IMR-90 (cell line): ENCODE results near the gene FAM124A. TPM values are rescaled to one million over a fixed set of nuclear protein-coding genes. Genes with fewer than 3 reads are reported as not detected.

Source experiments
- ATAC-seq: fragments of 200-7000 bp; cut with Tn5 transposase; 2 replicates; pipeline ENCODE4 v1.9.1; 2020; ENCODE audit warnings: low read depth, mild to moderate bottlenecking, moderate library complexity
- BruUV-seq: library from RNA; stranded (reverse); fragments of 400-500 nt; replicated peaks from 2 replicates; lab custom pipeline; 2021; lab: Mats Ljungman, UMichigan
- CTCF ChIA-PET: fragments of 300-600 bp; formaldehyde crosslinking; extraction: SDS; loops from one replicate; lab custom pipeline; 2021; ENCODE audit warnings: antibody characterized with exemption; lab: Yijun Ruan, JAX
- POLR2A ChIA-PET: fragments of 300-600 bp; sonication (Branson Sonifier 250); formaldehyde crosslinking; loops from one replicate; lab custom pipeline; 2022; ENCODE audit warnings: antibody characterized with exemption; ENCODE audit not compliant: unreplicated experiment; lab: Charles Lee
- DNase-seq: peaks from one replicate; pipeline ENCODE4 v3.0.0; 2013
- H2AFZ ChIP-seq: replicated peaks from 2 replicates; pipeline ENCODE3; 2013; ENCODE audit warnings: low read length, mild to moderate bottlenecking; ENCODE audit not compliant: poor library complexity
- H2AK5ac ChIP-seq: 2 replicates; pipeline ENCODE4 v1.6.1; 2013; ENCODE audit warnings: low read depth, low read length, inconsistent platforms
- H2AK9ac ChIP-seq: replicated peaks from 2 replicates; pipeline ENCODE3; 2013; ENCODE audit warnings: mild to moderate bottlenecking, low read depth, low read length, moderate library complexity; ENCODE audit not compliant: poor library complexity
- H2BK120ac ChIP-seq: 2 replicates; pipeline ENCODE4 v1.6.1; 2013; ENCODE audit warnings: low read depth, low read length, inconsistent platforms
- H2BK15ac ChIP-seq: 3 replicates; pipeline ENCODE4 v1.6.1; 2013; ENCODE audit warnings: low read depth, low read length, inconsistent platforms
- H2BK20ac ChIP-seq: 2 replicates; pipeline ENCODE4 v1.6.1; 2013; ENCODE audit warnings: low read depth, mild to moderate bottlenecking, inconsistent platforms, low read length, moderate library complexity
- H2BK5ac ChIP-seq: 2 replicates; pipeline ENCODE4 v1.6.1; 2013; ENCODE audit warnings: mild to moderate bottlenecking, low read depth, low read length, inconsistent platforms; ENCODE audit not compliant: poor library complexity, severe bottlenecking
- H3K14ac ChIP-seq: replicated peaks from 2 replicates; pipeline ENCODE4 v1.6.1; 2013; ENCODE audit warnings: low read depth, low read length, inconsistent platforms
- H3K18ac ChIP-seq: 2 replicates; pipeline ENCODE4 v1.6.1; 2013; ENCODE audit warnings: low read depth, low read length, control low read depth
- H3K23ac ChIP-seq: 2 replicates; pipeline ENCODE4 v1.6.1; 2013; ENCODE audit warnings: low read depth, low read length, inconsistent platforms
- H3K27ac ChIP-seq: 2 replicates; pipeline ENCODE4 v1.5.1; 2013; ENCODE audit warnings: mild to moderate bottlenecking, control low read depth, low read length; ENCODE audit not compliant: insufficient read depth
- H3K27me3 ChIP-seq: 2 replicates; pipeline ENCODE4 v1.6.1; 2013; ENCODE audit warnings: low read length; ENCODE audit not compliant: control insufficient read depth, insufficient read depth
- H3K36me3 ChIP-seq: 2 replicates; pipeline ENCODE4 v1.6.1; 2013; ENCODE audit warnings: low read length, mixed read lengths; ENCODE audit not compliant: control insufficient read depth, insufficient read depth
- H3K4ac ChIP-seq: 2 replicates; pipeline ENCODE4 v1.6.1; 2013; ENCODE audit warnings: low read depth, low read length, inconsistent platforms
- H3K4me1 ChIP-seq: 2 replicates; pipeline ENCODE4 v1.6.1; 2013; ENCODE audit warnings: low read length, mixed read lengths; ENCODE audit not compliant: control insufficient read depth, insufficient read depth
- H3K4me2 ChIP-seq: 2 replicates; pipeline ENCODE4 v1.6.1; 2013; ENCODE audit warnings: low read depth, mild to moderate bottlenecking, control low read depth, low read length, moderate library complexity
- H3K4me3 ChIP-seq: 2 replicates; pipeline ENCODE4 v1.5.1; 2013; ENCODE audit warnings: low read depth, mild to moderate bottlenecking, control low read depth, low read length, moderate library complexity; ENCODE audit not compliant: insufficient read depth
- H3K56ac ChIP-seq: 2 replicates; pipeline ENCODE4 v1.6.1; 2013; ENCODE audit warnings: low read length, inconsistent platforms; ENCODE audit not compliant: insufficient read depth; ENCODE audit errors: extremely low read depth
- H3K79me1 ChIP-seq, 2 experiments: 2 replicates each; pipeline ENCODE4 v1.6.1; 2013; ENCODE audit warnings: low read length in 2 of 2, inconsistent platforms in 1 of 2, low read depth in 1 of 2
- H3K9ac ChIP-seq: 2 replicates; pipeline ENCODE4 v1.6.1; 2013; ENCODE audit warnings: low read depth, low read length, control low read depth
- H3K9me1 ChIP-seq: 2 replicates; pipeline ENCODE4 v1.6.1; 2013; ENCODE audit warnings: low read length, inconsistent platforms; ENCODE audit not compliant: insufficient read depth
- H3K9me3 ChIP-seq: 2 replicates; pipeline ENCODE4 v1.6.1; 2013; ENCODE audit warnings: low read length; ENCODE audit not compliant: control insufficient read depth, insufficient read depth
- H4K20me1 ChIP-seq: 2 replicates; pipeline ENCODE4 v1.6.1; 2013; ENCODE audit warnings: low read length, inconsistent platforms; ENCODE audit not compliant: insufficient read depth
- H4K5ac ChIP-seq: 2 replicates; pipeline ENCODE4 v1.6.1; 2013; ENCODE audit warnings: mild to moderate bottlenecking, low read depth, low read length, control low read depth
- H4K8ac ChIP-seq, 2 experiments: 2 replicates each; pipeline ENCODE4 v1.6.1; 2013; ENCODE audit warnings: low read depth in 2 of 2, low read length in 2 of 2, control low read depth in 1 of 2, inconsistent platforms in 1 of 2
- H4K91ac ChIP-seq: 2 replicates; pipeline ENCODE4 v1.6.1; 2013; ENCODE audit warnings: low read depth, low read length, inconsistent platforms; ENCODE audit not compliant: insufficient read depth
- CHD1 ChIP-seq: IDR thresholded peaks from 2 replicates; pipeline ENCODE4 v1.6.1; 2012; ENCODE audit warnings: low read depth, low read length, improper control_type of control experiment
- FOS ChIP-seq: fragments of 150-350 bp; IDR thresholded peaks from 2 replicates; pipeline ENCODE4 v1.6.1; 2016; ENCODE audit warnings: low read depth, low read length
- MAFK ChIP-seq: IDR thresholded peaks from 2 replicates; pipeline ENCODE4 v1.6.1; 2012; ENCODE audit warnings: low read depth, low read length, improper control_type of control experiment
- MAZ ChIP-seq: IDR thresholded peaks from 2 replicates; pipeline ENCODE4 v1.6.1; 2012; ENCODE audit warnings: low read depth, mild to moderate bottlenecking, low read length, improper control_type of control experiment, moderate library complexity, borderline replicate concordance
- MXI1 ChIP-seq: IDR thresholded peaks from 2 replicates; pipeline ENCODE4 v1.6.1; 2012; ENCODE audit warnings: low read depth, mild to moderate bottlenecking, low read length, moderate library complexity, borderline replicate concordance
- POLR2A ChIP-seq: IDR thresholded peaks from 2 replicates; pipeline ENCODE4 v1.6.1; 2012; ENCODE audit warnings: mild to moderate bottlenecking, low read depth, low read length
- USF2 ChIP-seq: fragments of 150-350 bp; IDR thresholded peaks from 2 replicates; pipeline ENCODE4 v1.6.1; 2017; ENCODE audit warnings: mild to moderate bottlenecking, antibody characterized with exemption, low read length, low read depth
- WGBS, 2 experiments: methylation state at CpG; one replicate each; pipeline versions ENCODE4 v1.1.5 to v1.1.7; 2013; ENCODE audit warnings: missing lambda C conversion rate in 2 of 2; ENCODE audit not compliant: insufficient read length in 1 of 2; ENCODE audit errors: extremely low coverage in 2 of 2; 5-methylcytosine and 5-hydroxymethylcytosine counted together
- dilution Hi-C: fragments of 300-500 bp; cut with HindIII; formaldehyde crosslinking; loops from one replicate; pipeline ENCODE4 v1.14.3; 2018; ENCODE audit warnings: low sequenced_read_pairs; ENCODE audit not compliant: unreplicated experiment
- in situ Hi-C: fragments of 300-500 bp; cut with MboI; formaldehyde crosslinking; loops from 3 replicates; pipeline ENCODE4 v1.14.3; 2019; ENCODE audit warnings: low sequenced_read_pairs, inconsistent platforms, mixed read lengths
- intact Hi-C: fragments of 100-400 bp; cut with micrococcal nuclease; formaldehyde crosslinking; loops from 2 replicates; pipeline ENCODE4 v1.10.0; 2022
- polyA plus RNA-seq, 3 experiments: library from polyadenylated mRNA; depleted of rRNA; stranded (reverse); fragments of >200 nt; gene quantifications; 2 replicates each; pipeline ENCODE4 v1.2.3, GENCODE V29; 2012; ENCODE audit warnings: low replicate concordance in 1 of 3
- total RNA-seq: library from RNA; depleted of rRNA; stranded (reverse); fragments of >200 nt; gene quantifications from 2 replicates; pipeline ENCODE4 v1.2.3, GENCODE V29; 2012
- TF ChIP-seq, protein P1 (sequence below): fragments of 150-350 bp; IDR thresholded peaks from 2 replicates; pipeline ENCODE4 v1.6.1; 2016; ENCODE audit warnings: low read depth, mild to moderate bottlenecking, low read length, moderate library complexity, borderline replicate concordance

FAM124A gene
- total and polyA plus RNA-seq, 2 of the 4 experiments (the other 2 are of a cell fraction) = 0.03 TPM; not detected in 1

- H4K8ac ChIP-seq = no peak overlapping the region
- peaks cover 2% of the 10 kb centered on the region; the same call in 1 of the 2 replicates for H3K4me1 ChIP-seq
- ATAC-seq (no peak), DNase-seq (no peak)
- H3K27me3 ChIP-seq = peaks cover 32% of the 10 kb centered on the region
- H3K79me1 ChIP-seq = no peaks in the 10 kb centered on the region
- H3K9me3 ChIP-seq = 0 out of 2 replicates have a peak, but pooled peaks cover 3% of the 10 kb centered on the region
- H3K14ac ChIP-seq = no peak overlapping the region
- no peak overlapping the region for H4K5ac ChIP-seq
- no TSS peak for BruUV-seq
- H3K27ac ChIP-seq = no peak overlapping the region
- H2AK5ac ChIP-seq = no peak overlapping the region
- H2AFZ ChIP-seq = no peak overlapping the region
- no peak overlapping the region for H3K56ac ChIP-seq
- no peak overlapping the region for H4K91ac ChIP-seq
- H2BK120ac ChIP-seq = no peak overlapping the region
- no peak overlapping the region for H3K4ac ChIP-seq
- ChIA-PET CTCF (interaction anchor here (0.7 to 1.3 kb wide), 3 partner anchors 9 to 1395 kb away, joined by 3 read pairs; no protein-coding TSS in a partner anchor), POLR2A (no interaction called here)
- H3K23ac ChIP-seq = no peak overlapping the region
- H2AK9ac ChIP-seq = no peak overlapping the region
- in situ Hi-C loops = no loop called here
- no peak overlapping the region for H3K18ac ChIP-seq
- H2BK20ac ChIP-seq = no peak overlapping the region
- H3K4me3 ChIP-seq = no peak overlapping the region
- no CpG with 5 or more reads among the region's 1 CpG for WGBS, 2 experiments
- TF ChIP-seq USF2 (no peak), FOS (no peak), POLR2A (no peak), MAFK (no peak), MXI1 (no peak), CHD1 (no peak), MAZ (no peak)
- TF ChIP-seq, protein P1, sequence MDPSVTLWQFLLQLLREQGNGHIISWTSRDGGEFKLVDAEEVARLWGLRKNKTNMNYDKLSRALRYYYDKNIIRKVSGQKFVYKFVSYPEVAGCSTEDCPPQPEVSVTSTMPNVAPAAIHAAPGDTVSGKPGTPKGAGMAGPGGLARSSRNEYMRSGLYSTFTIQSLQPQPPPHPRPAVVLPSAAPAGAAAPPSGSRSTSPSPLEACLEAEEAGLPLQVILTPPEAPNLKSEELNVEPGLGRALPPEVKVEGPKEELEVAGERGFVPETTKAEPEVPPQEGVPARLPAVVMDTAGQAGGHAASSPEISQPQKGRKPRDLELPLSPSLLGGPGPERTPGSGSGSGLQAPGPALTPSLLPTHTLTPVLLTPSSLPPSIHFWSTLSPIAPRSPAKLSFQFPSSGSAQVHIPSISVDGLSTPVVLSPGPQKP = no peak
- dilution Hi-C loops = no loop called here
- H3K36me3 ChIP-seq = no peaks in the 10 kb centered on the region
- intact Hi-C loops = no loop called here
- no peaks in the 10 kb centered on the region for H4K20me1 ChIP-seq
- H2BK15ac ChIP-seq = no peak overlapping the region
- no peak overlapping the region for H3K9ac ChIP-seq
- no peak overlapping the region for H3K4me2 ChIP-seq
- H3K9me1 ChIP-seq = no peaks in the 10 kb centered on the region
- no peak overlapping the region for H2BK5ac ChIP-seq
These were observed 14.2 kb downstream of the FAM124A start for GRCh38 chr13:51236491-51236792.
